Activated CD4-positive, alpha-beta T cell treated with anti-CD3 and anti-CD28 coated beads, Interleukin-2, amount 10 ng/mL, durations not matched to agents 7 days and 5 days (primary cell): Measurements from ENCODE around the gene NLN. TPM values are rescaled to one million over a fixed set of nuclear protein-coding genes. Genes with fewer than 3 reads are reported as not detected.
"Not testable (repeated sequence)": the region's sequence is repeated elsewhere in the genome, so short reads cannot be mapped to it uniquely, and the experiment has no call there.

Source experiments
- CTCF ChIA-PET: fragments of 350-600 bp; sonication (Branson Sonifier 250); formaldehyde crosslinking; loops from one replicate; lab custom pipeline; 2021; ENCODE audit warnings: antibody characterized with exemption; lab: Charles Lee
- POLR2A ChIA-PET: fragments of 350-600 bp; sonication (Branson Sonifier 250); formaldehyde crosslinking; loops from one replicate; lab custom pipeline; 2021; ENCODE audit warnings: antibody characterized with exemption; lab: Charles Lee
- DNase-seq: peaks from one replicate; pipeline ENCODE4 v3.0.0-alpha.2; 2020
- H3K27ac Mint-ChIP-seq: one replicate; pipeline ENCODE4 v1.8.0; 2021; ENCODE audit warnings: mild to moderate bottlenecking, moderate library complexity, mixed read lengths
- H3K27me3 Mint-ChIP-seq: one replicate; pipeline ENCODE4 v1.8.0; 2021; ENCODE audit warnings: mixed read lengths
- H3K36me3 Mint-ChIP-seq: one replicate; pipeline ENCODE4 v1.8.0; 2021; ENCODE audit warnings: low read depth, mixed read lengths
- H3K4me1 Mint-ChIP-seq: one replicate; pipeline ENCODE4 v1.8.0; 2021; ENCODE audit warnings: mixed read lengths
- H3K4me3 Mint-ChIP-seq: one replicate; pipeline ENCODE4 v1.8.0; 2021; ENCODE audit warnings: mild to moderate bottlenecking, moderate library complexity, mixed read lengths
- H3K9me3 Mint-ChIP-seq: one replicate; pipeline ENCODE4 v1.8.0; 2021; ENCODE audit warnings: mixed read lengths
- total RNA-seq, 2 experiments: library from RNA; stranded (reverse); gene quantifications; one replicate each; pipeline ENCODE4 v1.2.3, GENCODE V29; 2021

The NLN gene
- total RNA-seq, 2 experiments from 2014 or later: 11.0 to 12.4 TPM

- Mint-ChIP-seq H3K27me3 (no peaks in the 10 kb centered on the region), H3K9me3 (no peaks in the 10 kb centered on the region), H3K4me3 (no peak overlapping the region), H3K36me3 (peaks cover 25% of the 10 kb centered on the region), H3K27ac (no peak overlapping the region), H3K4me1 (no peaks in the 10 kb centered on the region)
- ChIA-PET CTCF (interaction anchor here (0.6 to 0.8 kb wide), 2 partner anchors 25 to 55 kb away, joined by 3 read pairs; no protein-coding TSS in a partner anchor), POLR2A (interaction anchor here (0.6 kb wide), 1 partner anchor 20 kb away, joined by 3 read pairs; no protein-coding TSS in a partner anchor)
- no peak for DNase-seq
Measured at GRCh38 chr5:65708145-65708544, 13.9 kb upstream of the NLN start.

DNA sequence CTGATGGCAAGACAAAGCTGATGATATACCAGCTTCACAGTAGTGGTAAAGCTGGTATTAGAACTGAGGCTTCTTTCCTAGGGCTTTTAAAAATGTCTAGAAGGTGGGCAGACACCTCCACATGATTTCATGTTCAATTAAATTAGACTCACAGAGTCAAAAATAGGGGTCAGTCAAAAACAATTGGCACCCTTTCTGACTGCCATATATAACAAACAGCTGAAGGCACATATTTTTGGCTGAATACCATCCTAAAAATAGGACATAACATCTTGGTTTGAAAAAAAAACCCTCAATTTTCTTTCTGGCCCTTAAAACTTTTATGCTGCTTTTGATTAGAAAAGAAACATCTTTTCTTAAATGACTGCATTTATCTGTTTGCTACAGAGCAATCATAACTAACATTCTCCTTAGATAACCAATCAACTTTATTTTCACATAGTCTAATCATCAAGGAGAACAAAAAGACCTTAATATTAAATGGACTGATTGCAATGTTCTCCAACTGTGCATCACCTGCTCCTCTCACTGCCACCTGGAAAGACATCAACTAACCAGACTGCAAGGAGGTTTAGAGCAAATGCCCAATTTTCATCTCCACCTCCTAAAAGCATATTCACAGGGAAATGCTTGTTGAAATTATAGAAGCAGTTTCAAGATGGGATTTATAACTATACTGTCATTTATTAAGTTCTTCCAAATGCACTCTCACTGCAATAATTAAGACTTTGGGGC is 3.3 kb upstream of the NLN start:
- no peak for DNase-seq
- POLR2A ChIA-PET: no interaction called here

GRCh38 chr5:65721050-65721719 is 820 bp upstream of the NLN start:
- Mint-ChIP-seq H3K4me3 (peak overlapping the region; percentile 85), H3K36me3 (peaks cover 7% of the 10 kb centered on the region), H3K4me1 (peaks cover 40% of the 10 kb centered on the region), H3K27ac (peak overlapping the region; percentile 93), H3K9me3 (no peaks in the 10 kb centered on the region), H3K27me3 (no peaks in the 10 kb centered on the region)
- peak; percentile 7 for DNase-seq
- CTCF ChIA-PET: interaction anchor here (1.3 to 1.7 kb wide), 2 partner anchors 17 to 28 kb away, joined by 3 to 5 read pairs; no protein-coding TSS in a partner anchor
- POLR2A ChIA-PET: no interaction called here

More for the DNA sequence above, 3.3 kb upstream of the NLN start:
- peaks cover 3% of the 10 kb centered on the region for H3K9me3 Mint-ChIP-seq
- peak overlapping the region; percentile 93 for H3K27ac Mint-ChIP-seq
- CTCF ChIA-PET: no interaction called here
- no peaks in the 10 kb centered on the region for H3K27me3 Mint-ChIP-seq
- H3K4me3 Mint-ChIP-seq: peak overlapping the region; percentile 85
- peaks cover 14% of the 10 kb centered on the region for H3K36me3 Mint-ChIP-seq
- peaks cover 36% of the 10 kb centered on the region for H3K4me1 Mint-ChIP-seq

- peaks cover 40% of the 10 kb centered on the region for H3K4me1 Mint-ChIP-seq
- ChIA-PET POLR2A (no interaction called here), CTCF (interaction anchor here (0.6 to 1.7 kb wide), 3 partner anchors 11 to 161 kb away, joined by 3 to 5 read pairs (median 3); no protein-coding TSS in a partner anchor)
- peak overlapping the region; percentile 91 for H3K27ac Mint-ChIP-seq
- DNase-seq: peak; percentile 13
- peaks cover 7% of the 10 kb centered on the region for H3K36me3 Mint-ChIP-seq
- no peaks in the 10 kb centered on the region for H3K27me3 Mint-ChIP-seq
- H3K4me3 Mint-ChIP-seq: peak overlapping the region; percentile 87
- no peaks in the 10 kb centered on the region for H3K9me3 Mint-ChIP-seq
Measured at GRCh38 chr5:65722575-65723403, 784 bp downstream of the NLN start.

GRCh38 chr5:65727491-65728156 is 5.6 kb downstream of the NLN start:
- ChIA-PET CTCF (interaction anchor here (1.5 kb wide), 1 partner anchor 18 kb away, joined by 4 read pairs; no protein-coding TSS in a partner anchor), POLR2A (interaction anchor here (0.6 kb wide), 1 partner anchor 20 kb away, joined by 3 read pairs; no protein-coding TSS in a partner anchor)
- H3K27ac Mint-ChIP-seq: no peak overlapping the region
- no peaks in the 10 kb centered on the region for H3K27me3 Mint-ChIP-seq
- H3K36me3 Mint-ChIP-seq: peaks cover 3% of the 10 kb centered on the region
- H3K4me1 Mint-ChIP-seq: peaks cover 15% of the 10 kb centered on the region
- no peak for DNase-seq
- no peak overlapping the region for H3K4me3 Mint-ChIP-seq
- no peaks in the 10 kb centered on the region for H3K9me3 Mint-ChIP-seq

DNA sequence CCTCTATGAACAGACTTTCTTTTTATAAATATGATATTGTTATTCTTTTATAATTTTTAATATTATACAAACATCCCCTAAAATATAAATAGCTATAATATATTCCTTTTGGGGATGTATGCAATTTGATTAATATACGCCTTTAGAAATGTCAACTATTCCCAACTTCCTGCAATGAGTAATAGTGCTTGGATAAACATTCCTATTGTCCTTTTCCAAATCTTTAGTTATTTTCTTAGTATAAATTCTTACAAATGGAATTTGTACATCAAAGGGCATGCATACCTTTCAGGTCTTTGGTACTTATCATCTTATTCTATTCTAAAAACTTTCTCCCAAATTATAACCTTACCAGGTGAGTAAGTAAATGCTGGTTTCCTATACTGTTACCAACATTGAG is 6.2 kb downstream of the NLN start:
- H3K4me1 Mint-ChIP-seq: peaks cover 9% of the 10 kb centered on the region
- peaks cover 3% of the 10 kb centered on the region for H3K36me3 Mint-ChIP-seq
- ChIA-PET POLR2A (no interaction called here), CTCF (interaction anchor here (0.9 kb wide), 1 partner anchor 8 kb away, joined by 3 read pairs; no protein-coding TSS in a partner anchor)
- no peaks in the 10 kb centered on the region for H3K27me3 Mint-ChIP-seq
- H3K27ac Mint-ChIP-seq: no peak overlapping the region
- H3K9me3 Mint-ChIP-seq: no peaks in the 10 kb centered on the region
- DNase-seq: no peak
- H3K4me3 Mint-ChIP-seq: no peak overlapping the region

DNA sequence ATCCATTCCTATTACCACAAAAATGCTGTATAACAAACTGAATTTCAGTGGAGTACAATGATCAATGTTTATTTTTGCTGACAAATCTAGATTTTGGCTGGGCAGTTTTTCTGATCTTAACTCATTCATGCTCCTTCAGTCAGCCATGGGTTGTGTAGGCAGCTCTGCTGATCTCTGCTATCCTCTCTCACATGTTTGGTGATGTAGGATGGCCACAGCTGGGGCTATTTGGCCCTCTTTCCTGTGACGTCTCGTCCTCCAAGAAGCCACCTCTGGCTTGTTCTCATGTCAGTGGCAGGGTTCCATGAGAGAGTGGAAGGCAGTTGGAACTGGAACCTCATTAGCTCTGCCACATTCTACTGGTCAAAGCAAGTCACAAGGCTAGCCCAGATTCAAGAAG is 8.9 kb downstream of the NLN start:
- DNase-seq: no peak
- no peak overlapping the region for H3K4me3 Mint-ChIP-seq
- H3K9me3 Mint-ChIP-seq: no peaks in the 10 kb centered on the region
- H3K27ac Mint-ChIP-seq: no peak overlapping the region
- peaks cover 5% of the 10 kb centered on the region for H3K4me1 Mint-ChIP-seq
- H3K27me3 Mint-ChIP-seq: no peaks in the 10 kb centered on the region
- POLR2A ChIA-PET: interaction anchor here (0.6 kb wide), 1 partner anchor 26 kb away, joined by 3 read pairs; no protein-coding TSS in a partner anchor
- CTCF ChIA-PET: interaction anchor here (0.5 kb wide), 1 partner anchor 654 kb away, joined by 3 read pairs; no protein-coding TSS in a partner anchor
- H3K36me3 Mint-ChIP-seq: peaks cover 3% of the 10 kb centered on the region

GRCh38 chr5:65732046-65732445 is 10.0 kb downstream of the NLN start:
- H3K4me3 Mint-ChIP-seq, H3K36me3 Mint-ChIP-seq, POLR2A ChIA-PET, H3K9me3 Mint-ChIP-seq, H3K27me3 Mint-ChIP-seq, CTCF ChIA-PET, H3K27ac Mint-ChIP-seq, DNase-seq, H3K4me1 Mint-ChIP-seq: not testable (repeated sequence)

DNA sequence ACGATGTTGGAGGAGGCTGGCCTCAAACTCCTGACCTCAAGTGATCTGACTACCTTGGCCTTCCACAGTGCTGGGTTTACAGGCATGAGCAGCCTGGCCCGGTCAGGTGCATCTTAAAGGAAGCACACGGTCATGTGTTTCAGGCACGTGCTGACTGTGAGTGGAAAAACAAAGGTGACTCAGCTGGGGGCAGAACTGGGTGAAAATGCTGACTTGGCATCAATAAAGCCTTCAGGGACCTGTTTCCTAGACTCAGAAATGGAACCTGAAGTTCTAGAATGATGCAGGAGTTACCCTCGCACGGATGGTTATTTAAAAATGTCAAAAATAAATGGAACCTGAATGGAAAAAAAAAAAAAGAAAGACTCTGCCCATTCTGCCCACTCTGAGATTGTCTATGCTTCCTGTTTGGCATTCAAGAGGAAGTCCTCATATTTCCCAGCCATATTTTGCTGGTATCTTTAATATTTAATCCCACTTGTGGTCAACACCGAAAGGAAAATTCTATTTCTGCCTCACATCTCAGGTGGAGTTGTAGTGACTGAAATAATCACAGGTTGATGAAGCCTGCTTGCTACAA is 12.3 kb downstream of the NLN start:
- POLR2A ChIA-PET, H3K27ac Mint-ChIP-seq, CTCF ChIA-PET, H3K9me3 Mint-ChIP-seq, H3K4me3 Mint-ChIP-seq, H3K27me3 Mint-ChIP-seq, H3K36me3 Mint-ChIP-seq, DNase-seq, H3K4me1 Mint-ChIP-seq: not testable (repeated sequence)

- DNase-seq: no peak
- ChIA-PET POLR2A (no interaction called here), CTCF (no interaction called here)
- Mint-ChIP-seq H3K27ac (no peak overlapping the region), H3K4me3 (no peak overlapping the region), H3K9me3 (no peaks in the 10 kb centered on the region), H3K4me1 (peaks cover 5% of the 10 kb centered on the region), H3K36me3 (peaks cover 3% of the 10 kb centered on the region), H3K27me3 (no peaks in the 10 kb centered on the region)
Measured at GRCh38 chr5:65734921-65735320, 12.9 kb downstream of the NLN start.

GRCh38 chr5:65736011-65736410 is 14.0 kb downstream of the NLN start:
- no peak for DNase-seq
- Mint-ChIP-seq H3K4me1 (peaks cover 11% of the 10 kb centered on the region), H3K27me3 (no peaks in the 10 kb centered on the region), H3K36me3 (peaks cover 3% of the 10 kb centered on the region), H3K4me3 (no peak overlapping the region), H3K27ac (no peak overlapping the region), H3K9me3 (no peaks in the 10 kb centered on the region)
- CTCF ChIA-PET: interaction anchor here (1.3 kb wide), 1 partner anchor 11 kb away, joined by 3 read pairs; no protein-coding TSS in a partner anchor
- POLR2A ChIA-PET: no interaction called here
